ENCODE results near the gene SLC44A3. TPM values are rescaled to one million over a fixed set of nuclear protein-coding genes. Genes with fewer than 3 reads are reported as not detected.
A peak's percentile ranks its signal among the peaks of the same experiment; 100 is the strongest.

SLC44A3 gene
- total RNA-seq, 1 experiment from 2014 or later: 3.8 TPM

DNA sequence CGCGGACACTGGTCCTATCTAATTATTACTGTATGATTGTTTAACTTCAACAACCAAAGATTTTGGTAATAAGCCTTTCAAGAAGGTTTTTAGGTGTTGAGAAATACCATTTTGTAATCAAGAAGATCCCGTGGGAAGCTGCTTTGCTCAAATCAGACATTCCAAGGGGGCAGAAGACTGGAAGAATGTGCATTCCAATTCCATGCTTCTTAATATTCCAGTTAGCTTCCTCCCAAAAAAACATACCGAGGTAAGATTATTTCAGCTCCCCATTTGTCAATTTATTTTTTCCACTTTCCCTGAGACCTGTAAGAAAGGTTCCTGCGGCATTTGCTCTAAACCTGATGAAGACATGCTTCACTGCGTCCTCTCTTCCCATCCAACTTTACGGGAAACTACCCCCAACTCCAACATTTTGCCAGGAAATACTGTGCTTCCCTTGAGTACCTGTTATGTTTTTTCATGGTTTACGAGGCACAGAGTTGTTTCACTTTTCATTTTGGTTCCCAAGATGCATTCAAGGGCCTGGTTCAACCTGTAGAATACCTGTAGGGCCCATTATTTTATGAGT, 102.7 kb downstream of the SLC44A3 start:
- Histone ChIP-seq H3K4me1 (replicated peaks) (peaks cover 62% of the 10 kb centered on the region), H3K9me3 (replicated peaks) (no peaks in the 10 kb centered on the region; the same call in 1 of the 2 replicates), H3K27me3 (replicated peaks) (no peaks in the 10 kb centered on the region), H3K27ac (peak overlapping the region; percentile 22), H3K36me3 (peaks cover 84% of the 10 kb centered on the region), H3K4me3 (no peak overlapping the region)
- no peak for DNase-seq (ENCODE audit: low read depth in 1 of 2, low spot score in 2 of 2)

DNA sequence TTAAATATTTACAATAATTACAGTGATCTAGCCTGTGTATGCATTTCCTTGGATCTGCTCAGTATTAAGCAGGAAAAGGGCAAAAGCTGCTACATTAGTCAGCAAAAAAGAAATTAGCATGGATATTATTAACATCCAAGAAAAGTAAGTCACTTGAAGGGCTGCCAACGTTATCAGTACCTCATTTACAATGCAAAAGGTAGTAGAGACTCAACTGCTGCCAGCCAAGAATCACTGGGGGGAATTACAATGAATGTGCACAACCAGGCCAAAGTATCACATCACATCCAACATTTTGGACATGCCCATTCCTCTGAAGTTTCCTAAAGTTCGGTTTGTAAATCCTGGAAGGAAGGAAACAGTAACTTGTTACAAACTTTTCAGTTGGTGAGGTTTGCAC, 104.8 kb downstream of the SLC44A3 start:
- peak overlapping the region; percentile 98 for H3K27ac ChIP-seq
- peaks cover 66% of the 10 kb centered on the region for H3K36me3 ChIP-seq
- peaks cover 70% of the 10 kb centered on the region for H3K4me1 ChIP-seq (replicated peaks)
- DNase-seq (ENCODE audit: low read depth in 1 of 2, low spot score in 2 of 2): no peak
- no peaks in the 10 kb centered on the region for H3K27me3 ChIP-seq (replicated peaks)
- H3K9me3 ChIP-seq (replicated peaks): no peaks in the 10 kb centered on the region; the same call in 1 of the 2 replicates
- peak overlapping the region; percentile 94 for H3K4me3 ChIP-seq

DNA sequence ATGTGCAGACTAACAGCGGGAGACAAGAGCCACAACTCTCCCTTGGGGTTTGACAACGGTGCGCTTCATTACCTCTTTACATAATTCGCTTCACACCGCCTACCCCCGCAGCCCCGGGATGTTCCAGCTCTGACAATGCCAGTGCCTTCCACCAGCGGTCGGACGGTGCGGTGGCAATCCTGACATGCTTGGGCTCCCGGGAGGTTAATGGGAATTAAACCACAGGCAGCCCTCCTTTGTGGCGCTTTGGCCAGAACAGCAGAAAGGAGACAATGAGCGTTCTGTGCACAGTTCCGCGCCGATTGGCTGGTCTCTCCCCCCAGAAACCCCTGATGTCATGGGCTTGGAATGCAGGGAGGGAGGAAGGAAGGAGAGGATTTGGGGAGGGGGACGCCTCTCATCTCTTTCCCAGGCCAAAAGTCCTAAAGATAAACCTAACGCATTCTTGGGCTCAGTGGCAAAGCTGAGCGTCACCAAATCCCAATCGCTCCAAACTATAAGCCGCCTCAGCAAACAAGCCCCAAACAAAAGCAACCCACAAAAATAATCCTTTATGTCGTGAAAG, 105.5 kb downstream of the SLC44A3 start:
- Histone ChIP-seq H3K4me1 (replicated peaks) (peaks cover 66% of the 10 kb centered on the region), H3K4me3 (peak overlapping the region; percentile 94), H3K27ac (peak overlapping the region; percentile 98), H3K9me3 (replicated peaks) (no peaks in the 10 kb centered on the region; the same call in 1 of the 2 replicates), H3K36me3 (peaks cover 59% of the 10 kb centered on the region), H3K27me3 (replicated peaks) (no peaks in the 10 kb centered on the region)
- peak; percentile 97 to 98 for DNase-seq (ENCODE audit: low read depth in 1 of 2, low spot score in 2 of 2)

DNA sequence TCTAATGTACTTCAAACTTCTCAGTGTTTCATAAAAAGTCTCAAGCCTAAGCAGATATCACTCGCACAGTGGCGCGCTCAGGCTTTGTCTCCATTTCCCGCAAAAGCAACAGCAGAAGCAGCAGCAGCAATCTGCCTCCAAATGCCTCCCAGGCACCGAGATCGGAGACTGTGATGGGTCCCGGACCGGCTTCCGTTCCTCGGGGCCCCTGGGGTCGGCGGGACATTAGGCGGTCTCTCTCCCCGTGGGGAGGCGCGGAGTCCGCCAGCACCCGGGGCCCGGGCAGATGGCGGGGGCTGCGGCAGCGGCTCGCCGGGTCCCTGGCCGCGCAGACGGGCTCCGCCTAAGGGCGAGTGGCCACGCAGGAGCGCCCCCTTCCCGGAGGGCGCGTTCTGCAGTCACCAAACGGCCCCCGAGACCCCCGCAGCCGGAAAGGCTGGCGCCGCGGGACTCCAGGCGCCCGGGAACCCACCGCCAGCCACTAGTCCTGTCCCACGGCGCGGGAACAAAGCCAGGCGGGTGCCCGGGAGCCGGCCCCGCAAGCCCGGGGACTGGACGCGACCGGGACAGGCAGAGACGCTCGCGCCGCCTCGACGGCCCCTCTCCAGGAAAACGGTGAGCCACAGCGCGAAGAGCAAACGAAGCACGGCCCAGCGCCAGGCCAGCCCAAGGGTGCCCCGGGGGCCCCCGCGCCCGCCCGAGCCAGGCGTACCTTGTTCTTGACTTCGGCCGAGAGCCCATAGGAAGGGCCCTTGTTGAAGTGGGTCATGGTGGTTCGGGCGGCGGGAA, 106.2 kb downstream of the SLC44A3 start:
- peak; percentile 67 to 83 for DNase-seq (ENCODE audit: low read depth in 1 of 2, low spot score in 2 of 2)
- Histone ChIP-seq H3K9me3 (replicated peaks) (no peaks in the 10 kb centered on the region; the same call in 1 of the 2 replicates), H3K4me3 (peak overlapping the region; percentile 94), H3K4me1 (replicated peaks) (peaks cover 64% of the 10 kb centered on the region), H3K36me3 (peaks cover 53% of the 10 kb centered on the region), H3K27me3 (replicated peaks) (no peaks in the 10 kb centered on the region), H3K27ac (peak overlapping the region; percentile 98)

DNA sequence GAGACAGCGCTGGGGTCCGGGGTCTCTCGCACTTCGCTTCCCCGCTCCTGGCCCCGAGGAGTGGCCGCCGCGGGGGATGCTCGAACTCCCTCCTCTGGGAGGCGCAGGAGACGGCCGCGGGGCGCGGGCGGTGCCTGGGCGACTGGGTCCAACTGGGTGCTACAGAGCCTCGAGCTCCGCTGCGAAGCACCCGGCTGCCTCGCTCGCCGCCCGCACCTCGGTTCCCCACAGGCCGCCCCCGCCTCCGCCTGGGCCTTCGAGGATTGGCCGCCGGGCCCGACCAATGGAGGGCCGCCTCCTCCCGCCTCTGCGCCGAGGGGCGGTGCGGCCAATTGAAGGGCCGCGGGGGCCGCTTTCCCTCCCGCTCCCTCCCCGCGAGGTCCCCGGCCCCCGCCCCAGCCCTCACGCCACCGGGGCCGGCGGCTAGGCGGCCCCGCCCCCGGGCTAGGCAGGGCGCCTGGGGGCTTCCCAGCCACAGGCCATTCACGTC, 106.8 kb downstream of the SLC44A3 start, which contains the start of gene CNN3:
TSS of gene CNN3 (minus strand) at position 196 of the 490 bp plus-strand sequence. CDS start 216 bp downstream, outside the sequence.
- Histone ChIP-seq H3K9me3 (replicated peaks) (no peaks in the 10 kb centered on the region; the same call in 1 of the 2 replicates), H3K27me3 (replicated peaks) (no peaks in the 10 kb centered on the region), H3K36me3 (peaks cover 46% of the 10 kb centered on the region), H3K4me1 (replicated peaks) (peaks cover 63% of the 10 kb centered on the region), H3K27ac (peak within 1 kb of the TSS; percentile 98), H3K4me3 (peak within 1 kb of the TSS; percentile 94)
- DNase-seq (ENCODE audit: low read depth in 1 of 2, low spot score in 2 of 2): peak; percentile 96 to 97

DNA sequence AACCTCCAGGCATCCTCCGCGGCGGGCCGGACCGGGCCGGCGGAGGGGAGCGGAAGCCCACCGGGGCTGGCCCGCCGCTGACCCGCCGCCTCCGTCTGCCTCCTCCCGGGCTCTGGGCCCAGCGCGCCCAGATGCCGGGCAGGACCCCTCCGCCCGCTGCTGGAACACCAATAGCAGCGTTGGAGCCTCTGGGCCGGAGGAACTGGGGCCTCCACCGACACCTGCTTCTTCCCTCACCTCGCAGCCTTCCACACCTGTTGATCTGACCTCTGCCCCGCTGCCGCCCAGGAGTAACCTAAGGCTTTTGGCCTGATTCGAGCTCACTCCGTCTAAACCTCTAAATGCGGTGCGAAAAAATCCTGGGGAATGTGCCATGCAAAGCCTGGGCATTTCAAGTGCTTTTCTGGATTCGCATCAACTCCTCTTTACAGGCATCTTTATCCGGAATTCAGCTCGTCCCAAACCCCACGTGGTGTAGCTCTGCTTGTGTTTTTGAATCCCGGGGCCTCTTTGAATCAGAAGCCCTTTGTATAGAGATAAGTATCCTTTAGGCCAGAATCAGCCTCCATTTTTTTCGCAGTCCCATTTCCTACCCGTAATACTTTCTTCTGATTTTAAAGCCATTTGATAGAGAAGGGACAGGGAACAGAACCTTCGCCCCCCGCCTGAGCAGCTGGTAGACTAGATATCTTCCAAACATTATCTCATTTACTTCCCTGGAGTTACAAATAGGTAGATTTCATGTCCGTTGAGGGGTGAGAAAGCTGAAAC, 107.4 kb downstream of the SLC44A3 start:
- Histone ChIP-seq H3K9me3 (replicated peaks) (no peaks in the 10 kb centered on the region; the same call in 1 of the 2 replicates), H3K36me3 (peaks cover 40% of the 10 kb centered on the region), H3K27me3 (replicated peaks) (no peaks in the 10 kb centered on the region), H3K4me1 (replicated peaks) (peaks cover 58% of the 10 kb centered on the region), H3K4me3 (peak overlapping the region; percentile 94), H3K27ac (peak overlapping the region; percentile 87)
- DNase-seq (ENCODE audit: low read depth in 1 of 2, low spot score in 2 of 2): peak; percentile 57 to 86

DNA sequence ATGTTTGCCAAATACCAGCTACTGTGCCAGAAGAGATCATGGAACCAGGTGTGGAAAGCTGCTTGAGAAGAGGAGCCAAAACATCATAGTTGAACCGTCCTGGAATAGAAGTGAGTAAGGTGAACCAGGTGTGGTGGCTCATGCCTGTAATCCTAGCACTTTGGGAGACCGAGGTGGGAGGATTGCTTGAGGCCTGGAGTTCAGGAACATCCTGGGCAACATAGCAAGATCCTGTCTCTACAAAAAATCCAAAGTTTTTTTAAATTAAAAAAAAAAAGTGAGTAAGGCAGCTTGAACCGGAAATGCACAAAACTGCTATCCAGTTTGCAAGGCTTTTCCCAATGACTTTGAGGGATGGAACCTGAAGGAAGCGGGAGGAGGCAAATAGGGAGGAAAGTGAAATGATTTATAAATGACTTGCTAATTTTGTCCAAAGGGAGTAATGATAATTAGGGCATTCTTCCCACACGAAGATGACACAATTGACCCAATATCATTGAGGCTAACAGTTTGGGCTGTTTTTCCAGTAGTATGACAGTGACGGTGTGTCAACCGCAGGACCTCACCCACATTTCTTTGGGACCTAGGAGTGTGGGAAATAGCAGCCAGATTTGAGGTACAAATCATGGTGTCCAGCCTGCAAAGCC, 108.3 kb downstream of the SLC44A3 start:
- Histone ChIP-seq H3K27me3 (replicated peaks) (no peaks in the 10 kb centered on the region), H3K27ac (peak overlapping the region; percentile 87), H3K4me1 (replicated peaks) (peaks cover 51% of the 10 kb centered on the region), H3K36me3 (peaks cover 34% of the 10 kb centered on the region), H3K9me3 (replicated peaks) (no peaks in the 10 kb centered on the region; the same call in 1 of the 2 replicates), H3K4me3 (peak overlapping the region; percentile 94; the same call in 1 of the 2 replicates)
- no peak for DNase-seq (ENCODE audit: low read depth in 1 of 2, low spot score in 2 of 2)

DNA sequence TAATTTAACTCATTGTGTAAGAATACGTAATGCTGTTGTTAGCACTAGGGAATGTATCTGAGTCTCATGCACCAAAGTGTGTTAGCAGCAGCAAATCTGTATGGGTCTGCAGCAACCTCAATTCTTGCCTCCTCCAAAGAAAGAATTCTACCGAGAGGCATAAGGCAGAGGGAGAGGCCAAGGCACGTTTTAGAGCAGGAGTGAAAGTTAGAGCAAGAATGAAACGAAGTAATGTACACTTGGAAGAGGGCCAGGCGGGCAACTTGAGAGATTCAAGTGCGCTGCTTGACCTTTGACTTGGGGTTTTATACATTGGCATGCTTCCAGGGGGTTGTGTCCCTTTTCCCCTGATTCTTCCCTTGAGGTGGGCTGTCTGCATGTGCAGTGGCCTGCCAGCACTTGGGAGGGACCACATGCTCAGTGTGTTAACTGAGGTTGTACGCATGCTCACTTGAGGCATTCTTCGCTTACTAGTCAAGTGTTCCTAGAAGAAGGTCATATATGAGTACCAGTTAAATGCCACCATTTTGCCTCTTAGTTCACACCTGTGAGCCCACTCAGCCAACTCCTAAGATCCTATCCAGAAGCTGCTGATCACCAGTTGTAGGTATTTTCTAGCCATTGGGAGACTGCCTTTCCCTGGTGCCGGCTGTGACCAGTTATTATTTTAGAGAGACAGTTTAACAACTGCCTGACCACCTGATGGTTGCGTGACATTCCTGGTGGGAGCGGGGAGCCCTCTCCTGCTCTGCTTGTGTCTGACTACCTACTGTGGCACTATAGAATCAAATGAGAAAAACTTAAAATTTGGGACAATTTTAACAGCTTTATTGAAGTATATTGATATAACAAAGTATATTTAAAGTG, 109.4 kb downstream of the SLC44A3 start:
- H3K4me1 ChIP-seq (replicated peaks): peaks cover 45% of the 10 kb centered on the region
- H3K4me3 ChIP-seq: 0 out of 2 replicates have a peak overlapping the region, but pooled peaks have one; percentile 1
- H3K36me3 ChIP-seq: peaks cover 22% of the 10 kb centered on the region
- H3K27me3 ChIP-seq (replicated peaks): no peaks in the 10 kb centered on the region
- H3K27ac ChIP-seq: peak overlapping the region; percentile 5
- H3K9me3 ChIP-seq (replicated peaks): no peaks in the 10 kb centered on the region; the same call in 1 of the 2 replicates
- DNase-seq (ENCODE audit: low read depth in 1 of 2, low spot score in 2 of 2): no peak

DNA sequence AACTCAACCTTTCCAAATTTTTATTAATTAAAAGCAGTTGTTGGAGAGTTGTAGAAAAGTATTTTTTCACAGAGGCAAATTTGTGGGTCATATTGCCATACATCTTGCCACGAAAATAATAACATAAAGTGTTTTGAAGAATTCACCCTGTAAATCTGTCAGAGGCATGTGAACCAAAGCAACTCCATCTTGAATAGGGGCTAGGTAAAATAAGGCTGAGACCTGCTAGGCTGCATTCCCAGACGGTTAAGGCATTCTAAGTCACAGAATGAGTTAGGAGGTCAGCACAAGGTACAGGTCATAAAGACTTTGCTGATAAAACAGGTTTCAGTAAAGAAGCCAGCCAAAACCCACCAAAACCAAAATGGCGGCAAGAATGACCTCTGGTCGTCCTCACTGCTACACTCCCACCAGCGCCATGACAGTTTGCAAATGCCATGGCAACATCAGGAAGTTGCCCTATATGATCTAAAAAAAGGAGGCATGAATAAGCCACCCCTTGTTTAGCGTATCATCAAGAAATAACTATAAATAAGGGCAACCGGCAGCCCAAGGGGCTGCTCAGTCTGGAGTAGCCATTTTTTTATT, 111.2 kb downstream of the SLC44A3 start:
- H3K27ac ChIP-seq: no peak overlapping the region
- H3K4me3 ChIP-seq: no peak overlapping the region
- H3K27me3 ChIP-seq (replicated peaks): no peaks in the 10 kb centered on the region
- H3K4me1 ChIP-seq (replicated peaks): peaks cover 54% of the 10 kb centered on the region
- H3K9me3 ChIP-seq (replicated peaks): no peaks in the 10 kb centered on the region; the same call in 1 of the 2 replicates
- no peak for DNase-seq (ENCODE audit: low read depth in 1 of 2, low spot score in 2 of 2)
- peaks cover 8% of the 10 kb centered on the region for H3K36me3 ChIP-seq

DNA sequence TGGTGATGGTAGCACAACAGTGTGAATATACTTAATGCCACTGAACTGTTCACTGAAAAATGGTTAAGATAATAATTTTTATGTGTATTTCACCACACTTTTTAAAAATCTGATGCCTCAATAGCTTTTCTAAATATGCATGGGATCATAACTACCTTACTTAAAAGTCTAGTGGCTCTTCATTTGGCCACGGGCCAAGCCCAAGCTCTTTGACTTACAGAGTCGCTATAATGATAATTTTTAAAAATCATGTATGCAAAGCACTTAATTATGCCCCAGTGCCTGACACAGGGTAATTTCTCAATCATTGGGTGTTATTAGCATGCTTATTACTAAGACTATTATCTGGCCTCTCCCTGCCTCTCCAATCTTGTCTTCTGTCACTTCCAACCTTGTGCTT, 114.4 kb downstream of the SLC44A3 start:
- Histone ChIP-seq H3K9me3 (replicated peaks) (no peaks in the 10 kb centered on the region), H3K4me3 (no peak overlapping the region)

DNA sequence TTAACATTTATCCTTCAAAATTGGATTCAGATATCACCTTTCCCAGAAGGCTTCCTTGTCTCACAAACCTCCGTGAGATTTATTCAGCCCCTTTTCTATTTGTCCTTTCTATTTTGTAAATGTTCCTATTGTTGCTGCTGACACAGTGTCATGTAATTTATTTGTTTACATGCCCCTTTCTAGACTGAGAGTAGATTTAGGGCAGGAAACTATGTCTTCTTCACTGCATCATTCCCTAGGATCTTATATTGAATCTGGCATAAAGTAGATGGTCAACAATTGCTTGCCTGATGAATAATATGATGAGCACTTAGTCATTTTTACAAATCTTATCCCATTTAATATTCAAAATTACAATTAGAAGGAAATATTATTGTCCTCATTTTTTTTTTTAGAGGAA, 114.9 kb downstream of the SLC44A3 start:
- H3K27ac ChIP-seq: peak overlapping the region; percentile 53
- peak in 1 of 2 experiments; percentile 40 for DNase-seq (ENCODE audit: low read depth in 1 of 2, low spot score in 2 of 2)
- H3K4me3 ChIP-seq: no peak overlapping the region
- no peaks in the 10 kb centered on the region for H3K27me3 ChIP-seq (replicated peaks)
- H3K9me3 ChIP-seq (replicated peaks): no peaks in the 10 kb centered on the region
- peaks cover 54% of the 10 kb centered on the region for H3K4me1 ChIP-seq (replicated peaks)
- 0 out of 2 replicates have a peak, but pooled peaks cover 3% of the 10 kb centered on the region for H3K36me3 ChIP-seq

More for the DNA sequence above, 114.4 kb downstream of the SLC44A3 start:
- no peak for DNase-seq (ENCODE audit: low read depth in 1 of 2, low spot score in 2 of 2)
- H3K27me3 ChIP-seq (replicated peaks): no peaks in the 10 kb centered on the region
- peaks cover 59% of the 10 kb centered on the region for H3K4me1 ChIP-seq (replicated peaks)
- H3K36me3 ChIP-seq: 0 out of 2 replicates have a peak, but pooled peaks cover 3% of the 10 kb centered on the region
- peak overlapping the region; percentile 18; the same call in 1 of the 2 replicates for H3K27ac ChIP-seq
